Mesodermal cell (in vitro differentiated cells): ENCODE data around the gene MTHFS.

ENCODE experiments used
- H3K27ac ChIP-seq: 2 replicates; pipeline ENCODE4 v1.7.0; 2013; ENCODE audit warnings: mild to moderate bottlenecking, low read depth, low read length, moderate library complexity; ENCODE audit not compliant: severe bottlenecking
- H3K36me3 ChIP-seq: 2 replicates; pipeline ENCODE4 v1.7.1; 2013; ENCODE audit warnings: mild to moderate bottlenecking, low read length, moderate library complexity; ENCODE audit not compliant: control insufficient read depth, insufficient read depth
- H3K4me1 ChIP-seq: one replicate; pipeline ENCODE4 v1.7.1; 2013; ENCODE audit warnings: mild to moderate bottlenecking, low read length; ENCODE audit not compliant: insufficient read depth, control insufficient read depth, poor library complexity, severe bottlenecking
- H3K4me3 ChIP-seq: 2 replicates; pipeline ENCODE4 v1.7.0; 2013; ENCODE audit warnings: low read length, control low read depth, mild to moderate bottlenecking; ENCODE audit not compliant: insufficient read depth, poor library complexity, severe bottlenecking; ENCODE audit errors: extremely low read depth
- H3K9me3 ChIP-seq: 2 replicates; pipeline ENCODE4 v1.7.1; 2013; ENCODE audit warnings: mild to moderate bottlenecking, low read length, moderate library complexity; ENCODE audit not compliant: control insufficient read depth
- WGBS, 2 experiments: methylation state at CpG; one replicate each; pipeline ENCODE4 v1.1.5; 2013; ENCODE audit warnings: missing lambda C conversion rate in 2 of 2; ENCODE audit not compliant: insufficient coverage in 2 of 2; 5-methylcytosine and 5-hydroxymethylcytosine counted together

Gene MTHFS

GRCh38 chr15:79875213-79875612 is 21.6 kb downstream of the MTHFS start:
- 80 to 98% methylated on average over 1 to 5 of the region's 5 CpGs for WGBS, 2 experiments
- peaks cover 47% of the 10 kb centered on the region for H3K9me3 ChIP-seq

DNA sequence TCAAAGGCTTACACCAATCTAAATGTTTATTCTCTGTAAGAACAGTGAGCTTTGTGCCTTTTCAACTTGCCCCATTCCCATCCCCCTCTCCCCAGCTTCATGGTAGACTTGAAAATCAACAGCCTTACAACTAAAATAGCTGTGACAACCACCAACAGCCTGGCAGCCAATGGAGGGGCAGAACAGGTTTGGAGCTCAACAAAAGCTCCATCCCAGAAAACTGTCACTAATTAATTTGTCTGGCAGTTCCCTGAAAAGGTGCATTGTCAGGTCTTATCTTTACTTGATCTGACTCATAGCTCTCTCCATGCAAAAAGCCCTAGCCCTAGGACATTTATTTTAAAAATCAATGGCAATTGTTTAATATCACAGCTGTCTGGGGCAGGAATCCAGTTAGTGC is 22.6 kb downstream of the MTHFS start:
- Histone ChIP-seq H3K36me3 (peaks cover 59% of the 10 kb centered on the region), H3K9me3 (peaks cover 39% of the 10 kb centered on the region), H3K27ac (no peak overlapping the region), H3K4me3 (no peak overlapping the region), H3K4me1 (no peaks in the 10 kb centered on the region)

More at GRCh38 chr15:79875213-79875612, 21.6 kb downstream of the MTHFS start:
- H3K4me1 ChIP-seq = no peaks in the 10 kb centered on the region
- no peak overlapping the region for H3K4me3 ChIP-seq
- H3K27ac ChIP-seq = no peak overlapping the region
- H3K36me3 ChIP-seq = peaks cover 69% of the 10 kb centered on the region

- H3K27ac ChIP-seq = no peak overlapping the region
- H3K4me1 ChIP-seq = no peaks in the 10 kb centered on the region
- H3K4me3 ChIP-seq = no peak overlapping the region
- WGBS, 2 experiments = 91 to 93% methylated on average over 6 to 7 of the region's 8 CpGs
- peaks cover 52% of the 10 kb centered on the region for H3K36me3 ChIP-seq
- H3K9me3 ChIP-seq = peaks cover 28% of the 10 kb centered on the region
Observed at GRCh38 chr15:79872358-79873017, 24.3 kb downstream of the MTHFS start.

- Histone ChIP-seq H3K4me1 (no peaks in the 10 kb centered on the region), H3K4me3 (no peak overlapping the region), H3K9me3 (no peaks in the 10 kb centered on the region), H3K36me3 (peaks cover 21% of the 10 kb centered on the region), H3K27ac (no peak overlapping the region)
- 70% methylated on average over 1 of the region's 2 CpGs; no CpG with 5 or more reads in 1 of the 2 experiments for WGBS, 2 experiments
Observed at GRCh38 chr15:79868554-79868953, 28.3 kb downstream of the MTHFS start.

GRCh38 chr15:79863886-79864285 is 32.9 kb downstream of the MTHFS start:
- no peak overlapping the region for H3K4me3 ChIP-seq
- H3K9me3 ChIP-seq = no peaks in the 10 kb centered on the region
- H3K4me1 ChIP-seq = no peaks in the 10 kb centered on the region
- H3K36me3 ChIP-seq = peaks cover 11% of the 10 kb centered on the region
- H3K27ac ChIP-seq = no peak overlapping the region
- WGBS, 2 experiments = 96 to 100% methylated on average over 5 to 6 of the region's 6 CpGs

DNA sequence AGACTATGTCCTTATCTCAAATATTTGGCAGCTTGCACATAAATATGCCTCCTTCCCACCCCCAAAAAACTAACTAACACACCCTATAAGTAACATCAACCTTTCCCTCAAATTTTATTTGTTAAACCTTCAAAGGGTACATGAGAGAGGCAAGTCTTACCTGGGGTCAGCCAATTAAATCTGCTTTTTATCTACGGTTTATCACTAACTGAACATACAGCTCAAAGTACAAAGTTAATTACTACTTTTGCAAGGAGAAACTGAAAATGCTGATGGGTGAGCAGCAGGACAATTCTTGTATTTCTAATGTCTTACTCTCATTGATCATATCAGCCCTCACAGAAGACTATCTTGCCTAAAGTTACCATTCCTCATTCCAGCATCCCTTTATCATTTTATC is 34.6 kb downstream of the MTHFS start:
- Histone ChIP-seq H3K4me1 (no peaks in the 10 kb centered on the region), H3K27ac (no peak overlapping the region), H3K4me3 (no peak overlapping the region), H3K36me3 (peaks cover 7% of the 10 kb centered on the region), H3K9me3 (no peaks in the 10 kb centered on the region)
- no CpG with 5 or more reads among the region's 1 CpG for WGBS, 2 experiments

DNA sequence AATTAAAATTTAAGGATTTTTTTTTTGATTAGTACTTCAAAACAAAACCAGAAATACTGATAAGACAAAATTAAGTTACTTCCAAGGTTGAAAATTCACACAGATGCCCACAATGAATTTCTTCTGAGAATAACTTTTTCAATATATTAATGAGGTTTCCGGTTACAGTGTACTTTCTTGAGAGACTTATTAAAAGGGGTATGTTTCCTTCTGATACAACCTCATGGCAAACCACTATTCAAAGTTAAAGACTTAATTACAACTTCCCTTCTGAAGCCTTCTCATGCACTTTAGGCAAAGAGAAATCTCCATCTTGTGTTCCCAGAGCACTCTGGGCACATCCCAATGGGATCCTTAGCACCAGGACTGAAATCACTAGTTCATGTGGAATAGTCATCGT is 36.2 kb downstream of the MTHFS start:
- WGBS, 2 experiments = no CpG with 5 or more reads among the region's 2 CpGs
- H3K36me3 ChIP-seq = peaks cover 7% of the 10 kb centered on the region
- no peaks in the 10 kb centered on the region for H3K9me3 ChIP-seq
- H3K4me3 ChIP-seq = no peak overlapping the region
- H3K27ac ChIP-seq = no peak overlapping the region
- H3K4me1 ChIP-seq = no peaks in the 10 kb centered on the region

DNA sequence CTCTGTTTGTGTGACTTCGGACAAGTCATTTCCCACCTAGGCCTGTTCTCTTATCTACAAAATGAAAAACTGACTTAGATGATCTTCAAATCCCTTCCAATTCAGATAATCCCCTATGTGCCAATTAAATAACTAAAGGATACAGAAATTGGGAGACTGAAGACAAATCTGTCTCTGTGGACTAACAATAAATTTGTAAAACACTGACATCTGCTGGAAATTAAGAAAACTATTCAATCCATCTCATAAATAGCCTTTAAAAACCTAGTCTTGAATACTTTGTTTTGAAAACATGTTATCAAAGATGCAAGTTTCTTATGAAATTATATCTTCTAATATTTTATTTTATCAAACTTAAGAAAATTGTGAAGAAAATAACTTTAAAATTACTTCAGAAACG is 38.3 kb downstream of the MTHFS start:
- no peak overlapping the region for H3K27ac ChIP-seq
- 100% methylated on average over 2 of the region's 2 CpGs; no CpG with 5 or more reads in 1 of the 2 experiments for WGBS, 2 experiments
- no peak overlapping the region for H3K4me3 ChIP-seq
- H3K4me1 ChIP-seq = no peaks in the 10 kb centered on the region
- H3K9me3 ChIP-seq = no peaks in the 10 kb centered on the region
- H3K36me3 ChIP-seq = peaks cover 7% of the 10 kb centered on the region

DNA sequence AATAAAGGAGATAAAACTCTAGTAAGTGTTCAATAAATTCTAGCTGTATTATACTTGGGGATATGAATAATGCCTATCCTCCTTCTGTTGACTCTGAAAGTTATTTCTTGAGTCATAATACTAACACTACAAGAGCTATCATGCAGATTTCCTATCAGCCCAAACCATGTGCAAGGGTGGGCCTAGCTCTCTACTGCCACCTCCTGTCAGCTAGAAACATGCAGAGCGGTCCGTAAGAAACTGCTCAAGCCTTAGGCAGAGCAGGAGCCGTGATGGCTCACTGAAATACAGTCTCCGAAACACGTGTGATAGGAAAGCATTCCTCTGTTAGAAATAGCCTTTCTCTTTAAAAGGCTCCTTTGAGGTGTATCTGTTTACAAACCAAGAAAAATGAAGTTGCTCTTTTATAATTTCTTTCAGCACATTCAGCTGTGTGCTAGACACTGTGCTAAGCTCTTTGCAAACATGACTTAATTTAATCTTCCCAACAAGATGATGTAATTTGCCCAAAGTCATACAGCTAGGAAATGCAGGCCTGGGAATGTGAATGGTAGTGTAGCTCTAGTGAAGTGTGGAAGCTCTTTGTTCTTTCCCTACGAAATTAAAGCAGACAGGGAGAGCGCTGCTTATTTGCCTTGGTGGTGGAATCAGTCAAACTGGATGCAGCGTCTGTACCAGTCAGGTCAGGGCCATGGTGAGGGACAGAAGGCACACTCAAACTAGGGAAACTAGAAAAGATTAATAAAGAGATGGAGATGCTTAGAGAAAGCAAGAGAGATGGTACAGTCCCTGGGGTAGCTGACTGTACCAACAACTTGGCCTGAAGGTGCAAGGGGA is 43.1 kb downstream of the MTHFS start:
- Histone ChIP-seq H3K36me3 (no peaks in the 10 kb centered on the region), H3K4me1 (no peaks in the 10 kb centered on the region), H3K27ac (peak overlapping the region; percentile 16), H3K9me3 (no peaks in the 10 kb centered on the region), H3K4me3 (no peak overlapping the region)
- WGBS, 2 experiments = 47 to 92% methylated on average over 3 to 7 of the region's 8 CpGs

DNA sequence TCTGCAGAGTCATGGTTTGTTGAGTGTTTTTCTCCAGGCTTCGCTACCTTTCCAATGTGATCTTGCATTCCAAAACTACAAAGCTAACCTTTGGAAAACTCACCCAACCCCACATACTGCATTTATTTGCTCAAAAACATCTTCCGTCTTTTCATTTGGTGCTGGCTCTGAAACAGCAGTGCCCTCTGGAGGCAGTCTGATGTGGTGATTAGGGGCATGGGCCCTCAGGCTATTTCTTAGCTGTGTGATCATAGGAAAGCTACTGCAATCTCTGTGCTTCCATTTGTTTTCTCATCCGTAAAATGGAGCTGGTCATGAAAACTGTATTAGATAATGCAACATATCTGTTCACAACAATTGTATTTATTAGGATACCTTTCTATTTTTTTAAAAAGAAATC is 47.0 kb downstream of the MTHFS start:
- Histone ChIP-seq H3K27ac (no peak overlapping the region), H3K36me3 (peaks cover 16% of the 10 kb centered on the region), H3K4me1 (no peaks in the 10 kb centered on the region), H3K9me3 (no peaks in the 10 kb centered on the region), H3K4me3 (no peak overlapping the region)
- WGBS, 2 experiments = 60% methylated on average over 1 of the region's 3 CpGs; no CpG with 5 or more reads in 1 of the 2 experiments

GRCh38 chr15:79846539-79846938 is 50.3 kb downstream of the MTHFS start:
- 100% methylated on average over 1 to 2 of the region's 2 CpGs for WGBS, 2 experiments
- peaks cover 25% of the 10 kb centered on the region for H3K36me3 ChIP-seq

More at GRCh38 chr15:79846539-79846938, 50.3 kb downstream of the MTHFS start:
- H3K27ac ChIP-seq = no peak overlapping the region
- H3K9me3 ChIP-seq = no peaks in the 10 kb centered on the region
- H3K4me3 ChIP-seq = no peak overlapping the region
- H3K4me1 ChIP-seq = no peaks in the 10 kb centered on the region
